ENCODE data around the gene VKORC1.

VKORC1 gene

GRCh38 chr16:31084584-31085302, 9.9 kb downstream of the VKORC1 start:
- DNase-seq (ENCODE audit: extremely low spot score, insufficient read length, low read depth), result no peak
- FAIRE-seq, result no peak

GRCh38 chr16:31083981-31084380, 10.6 kb downstream of the VKORC1 start:
- no peak for FAIRE-seq
- no peak for DNase-seq (ENCODE audit: extremely low spot score, insufficient read length, low read depth)

- DNase-seq (ENCODE audit: extremely low spot score, insufficient read length, low read depth) (no peak), FAIRE-seq (no peak)
Measured at GRCh38 chr16:31083556-31083955, 11.0 kb downstream of the VKORC1 start.

GRCh38 chr16:31083081-31083480, 11.5 kb downstream of the VKORC1 start:
- DNase-seq (ENCODE audit: extremely low spot score, insufficient read length, low read depth), result no peak
- FAIRE-seq, result no peak

- DNase-seq (ENCODE audit: extremely low spot score, insufficient read length, low read depth) (no peak), FAIRE-seq (no peak)
Measured at GRCh38 chr16:31082368-31083045, 12.1 kb downstream of the VKORC1 start.

- FAIRE-seq (no peak), DNase-seq (ENCODE audit: extremely low spot score, insufficient read length, low read depth) (no peak)
Measured at GRCh38 chr16:31081428-31082351, 12.9 kb downstream of the VKORC1 start.

- DNase-seq (ENCODE audit: extremely low spot score, insufficient read length, low read depth), result no peak
- no peak for FAIRE-seq
Measured at GRCh38 chr16:31080756-31081419, 13.7 kb downstream of the VKORC1 start.

GRCh38 chr16:31080035-31080629, 14.5 kb downstream of the VKORC1 start:
- FAIRE-seq, result no peak
- DNase-seq (ENCODE audit: extremely low spot score, insufficient read length, low read depth), result no peak

GRCh38 chr16:31079342-31079944, 15.2 kb downstream of the VKORC1 start:
- FAIRE-seq (no peak), DNase-seq (ENCODE audit: extremely low spot score, insufficient read length, low read depth) (no peak)

GRCh38 chr16:31078597-31079341, 15.8 kb downstream of the VKORC1 start:
- no peak for FAIRE-seq

GRCh38 chr16:31077592-31078396, 16.8 kb downstream of the VKORC1 start:
- DNase-seq (ENCODE audit: extremely low spot score, insufficient read length, low read depth), result no peak
- FAIRE-seq, result no peak

More at GRCh38 chr16:31078597-31079341, 15.8 kb downstream of the VKORC1 start:
- no peak for DNase-seq (ENCODE audit: extremely low spot score, insufficient read length, low read depth)

- DNase-seq (ENCODE audit: extremely low spot score, insufficient read length, low read depth), result no peak
- FAIRE-seq, result no peak
Measured at GRCh38 chr16:31077024-31077423, 17.6 kb downstream of the VKORC1 start.

- DNase-seq (ENCODE audit: extremely low spot score, insufficient read length, low read depth) (no peak), FAIRE-seq (no peak)
Measured at GRCh38 chr16:31076319-31076718, 18.3 kb downstream of the VKORC1 start.

GRCh38 chr16:31074814-31075183, 19.8 kb downstream of the VKORC1 start:
- no peak for DNase-seq (ENCODE audit: extremely low spot score, insufficient read length, low read depth)
- no peak for FAIRE-seq

- DNase-seq (ENCODE audit: extremely low spot score, insufficient read length, low read depth) (peak; percentile 94), FAIRE-seq (peak; percentile 96)
Measured at GRCh38 chr16:31073970-31074813, 20.4 kb downstream of the VKORC1 start, which contains the start of the genes ZNF646 and ZNF668. ZNF646 (plus strand) TSS chr16:31074422; CDS start chr16:31076325, 1,903 bp downstream. ZNF668 (minus strand) TSS chr16:31074240; CDS start chr16:31064459, 9,781 bp downstream.

GRCh38 chr16:31073142-31073969, 21.2 kb downstream of the VKORC1 start:
- FAIRE-seq, result peak; percentile 62
- peak; percentile 66 for DNase-seq (ENCODE audit: extremely low spot score, insufficient read length, low read depth)

All from GM18507 (cell line).